ENCODE data around the gene TMEM86B.

TMEM86B gene, protein sequence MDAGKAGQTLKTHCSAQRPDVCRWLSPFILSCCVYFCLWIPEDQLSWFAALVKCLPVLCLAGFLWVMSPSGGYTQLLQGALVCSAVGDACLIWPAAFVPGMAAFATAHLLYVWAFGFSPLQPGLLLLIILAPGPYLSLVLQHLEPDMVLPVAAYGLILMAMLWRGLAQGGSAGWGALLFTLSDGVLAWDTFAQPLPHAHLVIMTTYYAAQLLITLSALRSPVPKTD

DNA sequence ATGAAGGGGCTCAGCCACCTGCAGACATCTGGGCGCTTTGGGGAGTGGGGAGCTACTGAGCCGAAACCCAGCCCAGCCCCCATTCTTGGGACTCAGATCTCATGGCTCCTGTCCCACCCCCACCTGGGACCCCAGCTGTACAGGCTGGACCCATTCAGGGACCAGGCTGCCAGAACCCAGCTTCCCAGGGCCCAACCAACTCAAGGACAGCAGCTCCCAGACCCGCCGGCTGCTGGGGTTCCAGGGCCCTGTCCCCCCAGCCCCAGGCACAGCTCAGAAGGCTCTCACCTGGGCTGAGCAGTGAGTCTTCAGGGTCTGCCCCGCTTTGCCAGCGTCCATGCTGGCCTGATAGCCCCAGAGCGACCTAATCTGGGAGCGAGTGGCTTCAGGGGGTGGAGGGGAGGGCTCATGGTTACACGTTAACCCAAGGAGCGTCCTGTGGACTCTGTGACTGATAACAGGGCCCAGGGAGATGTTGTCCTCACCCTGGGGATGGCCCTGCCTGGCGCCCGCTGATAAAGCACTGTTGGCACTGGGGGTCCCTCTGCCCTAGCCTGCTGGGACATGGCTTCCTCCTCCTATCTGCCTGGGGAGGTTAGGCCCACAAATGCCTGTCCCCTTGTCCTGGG, at the start of gene TMEM86B:
TSS of gene TMEM86B (minus strand) at position 361 of the 629 bp plus-strand sequence. CDS start at position 339, 22 bp downstream.
- no peak for DNase-seq

DNA sequence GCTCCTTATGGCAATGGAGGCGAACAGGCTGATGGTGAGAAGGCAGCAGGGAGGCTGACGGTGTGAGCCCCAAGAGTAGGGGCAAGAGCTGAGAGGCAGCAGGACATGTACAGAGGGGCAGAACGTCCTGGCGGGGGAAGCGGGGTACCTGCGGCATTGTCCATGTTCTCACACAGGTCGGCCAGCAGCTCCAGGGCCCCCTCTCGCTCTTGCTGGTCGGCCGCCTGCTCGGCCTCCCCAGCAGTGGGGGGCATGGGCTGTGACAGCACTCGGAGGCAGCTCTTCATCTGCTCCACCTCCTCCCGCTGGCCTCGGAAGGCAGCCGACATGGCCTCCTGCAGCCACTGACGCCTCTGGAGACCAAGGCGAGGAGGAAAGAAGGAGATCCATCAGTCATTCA, 48.9 kb upstream of the TMEM86B start:
- no peak for DNase-seq

DNA sequence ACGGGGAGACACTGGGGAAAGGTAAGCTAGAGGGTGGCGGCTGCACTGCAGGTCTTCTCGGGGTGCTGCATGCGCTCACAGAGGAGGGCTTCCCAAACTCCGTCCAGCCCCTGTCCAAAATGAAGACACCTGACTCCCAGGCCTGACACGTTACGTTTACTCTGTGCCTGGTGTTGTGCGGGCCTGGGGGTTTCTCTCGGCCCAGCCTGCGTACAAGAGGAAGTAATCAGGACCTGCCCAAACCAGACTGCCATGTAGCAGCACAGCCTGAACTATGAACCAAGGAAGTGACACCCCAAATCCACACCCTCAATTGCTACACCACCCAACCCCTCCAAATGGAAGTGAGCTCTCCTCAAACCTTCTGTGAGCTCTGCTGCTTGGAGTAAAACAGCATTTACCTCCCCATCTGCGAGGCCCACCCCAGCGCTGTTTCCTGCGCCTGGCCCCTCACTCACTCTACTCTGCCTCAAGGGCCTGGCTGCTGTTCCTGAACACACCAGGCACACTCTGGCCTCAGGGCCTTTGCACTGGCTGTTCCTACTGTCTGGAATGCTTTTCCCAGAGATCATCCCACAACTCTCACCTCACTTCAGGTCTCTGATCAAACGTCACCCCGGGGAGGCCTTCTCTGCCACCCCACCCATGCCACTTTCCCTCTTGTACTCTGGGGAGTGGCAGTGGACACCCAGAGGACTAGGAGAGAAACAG, 48.3 kb upstream of the TMEM86B start:
- DNase-seq = no peak

DNA sequence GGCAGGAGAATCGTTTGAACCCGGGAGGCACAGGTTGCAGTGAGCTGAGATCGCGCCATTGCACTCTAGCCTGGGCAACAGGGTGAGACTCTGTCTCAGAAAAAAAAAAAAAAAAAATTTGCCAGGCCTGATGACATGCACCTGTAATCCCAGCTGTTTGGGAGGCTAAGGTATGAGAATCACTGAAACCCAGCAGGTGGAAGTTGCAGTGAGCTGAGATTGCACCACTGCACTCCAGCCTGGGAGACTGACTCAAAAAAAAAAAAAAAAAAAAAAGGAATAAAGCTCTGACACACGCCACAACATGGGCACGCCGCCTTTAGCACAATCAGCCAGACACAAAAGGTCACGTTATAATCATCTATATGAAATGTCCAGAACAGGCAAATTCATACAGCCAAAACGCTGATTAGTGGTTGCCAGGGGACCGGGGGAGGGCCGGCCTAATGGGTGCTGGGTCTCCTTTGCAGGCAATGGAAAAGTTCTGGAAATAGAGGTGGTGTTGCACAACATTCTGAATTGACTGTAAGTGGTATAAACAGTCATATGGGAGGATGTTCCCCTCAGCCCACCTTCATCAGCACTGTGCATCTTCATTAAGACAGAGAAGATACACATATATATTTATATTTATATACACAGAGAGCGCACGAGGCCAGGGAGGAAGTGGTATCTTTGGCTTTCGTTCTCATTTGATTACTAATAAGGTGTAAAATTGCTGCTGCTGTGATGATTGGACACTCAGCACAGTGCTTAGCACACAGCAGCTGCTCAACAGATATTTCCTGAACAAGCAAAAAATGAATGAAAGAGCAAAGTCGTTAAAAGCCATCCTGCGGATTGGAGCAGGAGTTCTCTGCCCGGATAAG, 47.5 kb upstream of the TMEM86B start:
- DNase-seq = no peak

DNA sequence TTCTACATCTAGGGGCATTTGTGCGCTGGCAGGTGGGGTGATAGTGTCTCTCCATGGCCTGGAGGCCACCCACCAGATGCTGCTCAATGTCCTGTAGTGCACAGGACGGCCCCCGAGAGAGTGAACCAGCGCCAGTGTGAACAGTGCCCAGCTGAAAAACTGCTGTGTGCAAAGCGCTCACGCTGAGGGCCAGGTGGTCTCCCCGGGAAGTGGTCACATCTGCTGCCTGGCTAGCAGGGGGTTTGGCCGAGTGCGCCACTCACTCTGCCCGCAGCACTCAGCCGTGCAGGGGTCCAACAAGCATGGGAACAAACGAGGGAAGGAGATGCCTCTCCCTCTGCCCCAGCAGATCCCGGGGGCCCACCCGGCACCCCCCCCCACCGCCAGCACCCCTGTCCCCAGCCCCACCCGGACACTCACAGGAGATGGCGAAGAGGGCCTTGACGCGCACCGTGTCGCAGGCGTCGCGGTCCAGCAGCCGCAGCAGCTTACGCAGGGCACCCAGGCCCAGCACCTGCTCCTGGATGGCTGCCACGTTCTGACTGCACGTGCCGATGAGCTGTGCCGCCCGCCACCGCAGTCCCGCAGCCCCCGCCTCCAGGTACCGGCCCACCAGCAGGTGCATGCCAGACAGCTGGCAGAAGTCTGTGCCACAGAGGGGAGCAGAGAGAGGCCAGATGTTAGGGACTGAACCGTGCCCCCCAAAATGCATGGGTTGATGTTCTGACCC, 45.6 kb upstream of the TMEM86B start:
- no peak for DNase-seq

DNA sequence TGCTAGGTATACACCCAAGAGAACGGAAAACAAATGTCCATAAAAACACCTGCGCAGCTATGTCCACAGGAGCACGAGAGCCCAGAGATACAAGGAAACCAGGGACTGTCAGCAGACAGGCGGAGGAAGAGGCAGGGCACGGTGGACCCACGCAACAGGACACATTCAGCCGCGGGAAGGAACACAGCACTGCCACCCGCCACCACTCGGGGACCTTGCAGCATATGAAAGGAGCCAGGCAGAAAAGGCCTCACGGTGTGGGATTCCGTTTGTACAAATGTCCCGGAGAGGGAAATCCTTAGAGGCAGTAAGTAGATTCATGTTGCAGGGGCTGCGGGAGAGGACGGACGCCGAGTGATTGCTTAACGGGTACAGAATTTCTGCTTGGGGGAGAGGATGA, 43.6 kb upstream of the TMEM86B start:
- no peak for DNase-seq

DNA sequence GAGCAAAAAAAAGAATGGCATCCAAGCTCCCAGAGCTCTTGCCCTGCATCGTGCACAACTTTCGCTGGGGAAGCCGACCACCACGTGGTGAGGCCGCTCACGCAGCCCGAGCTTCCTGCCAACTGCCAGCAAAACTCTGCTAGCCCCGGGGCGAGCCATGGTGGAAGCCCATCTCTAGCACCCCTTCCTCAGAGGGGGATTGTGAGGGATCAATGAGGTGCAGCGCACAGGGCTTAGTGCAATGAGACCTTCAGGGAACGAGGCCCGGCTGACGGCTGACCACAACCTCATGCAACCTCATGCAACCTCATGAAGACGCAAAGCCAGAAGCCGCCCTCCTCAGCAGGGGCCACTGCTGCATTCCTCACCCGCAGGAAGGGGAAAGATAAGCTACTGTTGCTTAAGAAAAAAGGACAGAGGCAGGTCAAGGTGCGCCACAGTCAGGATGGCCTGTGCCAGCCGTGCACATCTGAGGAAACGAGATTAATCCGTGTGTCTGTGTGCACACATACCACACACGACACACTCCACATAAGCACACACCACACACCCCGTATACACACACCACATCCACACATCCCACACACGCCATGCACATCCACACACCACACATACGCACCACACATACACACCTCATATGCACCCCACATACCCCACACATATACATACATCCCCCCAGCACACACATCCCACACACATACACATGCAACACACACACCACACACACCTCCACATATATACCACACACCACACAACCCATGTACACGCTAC, 41.8 kb upstream of the TMEM86B start:
- no peak for DNase-seq

DNA sequence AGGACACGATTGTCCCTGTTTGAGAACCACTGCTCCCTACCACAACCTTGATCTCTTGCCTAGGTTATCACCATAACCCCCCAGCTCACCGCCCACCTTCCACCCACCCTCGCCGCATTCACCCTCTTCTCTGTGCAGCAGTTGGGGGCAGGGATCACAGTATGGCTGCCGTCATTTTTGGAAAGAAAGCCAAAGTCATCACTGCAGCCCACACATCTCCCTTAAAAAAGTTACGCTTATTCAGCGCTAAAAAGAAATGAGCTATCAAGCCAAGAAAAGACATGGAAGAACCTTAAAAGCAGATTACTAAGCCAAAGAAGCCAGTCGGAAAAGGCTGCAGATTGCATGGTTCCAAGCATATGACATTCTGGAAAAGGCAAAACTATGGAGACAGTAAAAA, 40.7 kb upstream of the TMEM86B start:
- no peak for DNase-seq

DNA sequence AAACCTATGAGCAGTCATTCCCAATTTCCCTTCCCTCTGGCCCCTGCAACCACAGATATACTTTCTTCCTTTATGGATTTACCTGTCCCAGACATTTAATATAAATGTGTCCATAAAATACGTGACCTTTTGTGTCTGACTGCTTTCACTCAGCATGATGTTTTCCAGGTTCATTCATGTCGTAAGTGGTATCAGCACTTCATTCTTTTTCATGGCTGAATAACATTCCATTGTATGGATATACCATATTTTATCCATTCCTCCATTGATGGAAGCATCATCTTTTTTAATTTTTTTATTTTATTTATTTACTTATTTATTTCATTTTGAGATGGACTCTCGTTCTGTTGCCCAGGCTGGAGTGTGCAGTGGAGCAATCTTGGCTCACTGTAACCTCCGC, 38.3 kb upstream of the TMEM86B start:
- no peak for DNase-seq

DNA sequence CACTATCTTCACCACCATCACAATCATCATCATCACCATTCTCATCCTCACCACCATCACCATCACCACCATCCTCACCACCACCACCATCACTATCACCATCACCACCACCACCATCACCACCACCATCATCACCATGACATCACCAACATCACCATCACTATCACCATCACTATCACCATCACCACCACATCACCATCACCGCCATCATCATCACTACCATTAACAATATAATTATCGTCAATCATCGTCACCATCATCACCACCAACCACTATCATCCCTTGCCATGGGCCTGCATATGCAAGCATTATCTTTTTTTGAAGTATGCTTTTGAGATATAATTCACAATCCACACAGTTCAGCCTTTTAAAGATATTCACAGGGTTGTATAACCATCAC, 37.8 kb upstream of the TMEM86B start:
- DNase-seq = no peak

DNA sequence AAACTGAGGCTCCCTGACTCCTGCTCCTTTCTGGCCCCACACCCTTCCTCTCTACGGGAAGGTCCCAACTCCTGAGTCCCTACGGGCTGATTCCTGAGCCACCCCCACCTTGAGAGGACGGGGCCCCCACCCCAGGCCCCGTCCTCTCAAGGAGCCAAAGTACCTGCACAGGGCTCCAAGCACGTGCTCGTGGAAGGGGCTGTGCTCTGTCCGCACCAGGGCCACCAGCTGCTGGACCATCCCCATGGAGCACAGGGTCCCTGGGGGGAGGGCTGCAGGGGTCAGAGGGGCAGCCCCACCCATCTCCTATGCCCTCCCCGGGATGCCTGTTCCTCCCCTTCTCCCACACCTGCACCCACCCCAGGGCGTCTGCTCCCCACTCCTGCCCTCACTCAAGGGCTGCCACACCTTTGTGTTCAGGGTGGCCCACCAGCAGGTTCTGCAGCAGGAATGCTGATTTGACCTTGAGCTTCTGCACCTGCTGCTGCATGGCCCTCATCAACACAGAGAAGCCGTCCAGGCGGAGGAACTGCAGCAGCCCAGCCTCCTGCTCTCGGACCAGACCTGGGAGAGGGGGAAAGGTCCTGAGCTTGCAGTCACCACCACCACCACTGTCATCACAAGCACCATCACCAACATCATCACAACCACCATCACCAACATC, 37.3 kb upstream of the TMEM86B start:
- DNase-seq = no peak

DNA sequence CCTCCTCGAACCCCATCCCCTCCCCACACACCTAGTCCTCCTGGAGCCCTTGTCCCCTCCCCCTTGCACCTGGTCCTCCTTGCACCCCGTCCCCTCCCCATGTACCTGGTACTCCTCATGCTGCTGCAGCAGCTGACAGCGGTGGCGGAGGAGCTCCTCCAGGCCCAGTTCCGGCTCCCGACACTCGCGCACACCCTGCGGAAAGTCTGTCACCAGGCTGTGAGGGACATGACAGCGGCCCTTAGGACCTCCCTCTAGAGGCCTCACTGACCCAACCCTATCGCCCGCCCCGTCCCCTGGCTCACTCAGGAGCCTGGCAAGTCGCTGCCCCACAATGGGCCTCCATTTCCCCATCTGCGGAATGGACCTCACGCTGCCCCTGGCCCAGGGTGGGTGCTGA, 36.6 kb upstream of the TMEM86B start:
- DNase-seq = no peak

DNA sequence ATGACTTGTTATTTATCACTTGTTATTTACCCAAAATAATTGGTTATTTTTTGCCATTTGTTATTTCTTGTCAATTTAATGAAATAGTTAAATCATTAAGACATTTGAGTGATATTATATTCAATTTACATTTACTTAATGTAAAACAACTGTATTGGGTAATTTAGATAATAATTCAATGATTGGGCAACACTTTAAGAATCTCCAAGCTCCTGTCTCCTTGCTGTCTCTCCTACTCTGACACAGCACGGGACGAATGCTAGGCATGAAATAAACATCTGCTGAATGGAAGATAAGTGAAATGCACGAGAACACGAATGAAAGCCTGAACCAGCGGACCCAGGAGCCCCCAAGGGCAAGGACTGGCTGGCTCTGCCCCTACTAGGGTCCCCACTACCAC, 36.0 kb upstream of the TMEM86B start:
- no peak for DNase-seq

DNA sequence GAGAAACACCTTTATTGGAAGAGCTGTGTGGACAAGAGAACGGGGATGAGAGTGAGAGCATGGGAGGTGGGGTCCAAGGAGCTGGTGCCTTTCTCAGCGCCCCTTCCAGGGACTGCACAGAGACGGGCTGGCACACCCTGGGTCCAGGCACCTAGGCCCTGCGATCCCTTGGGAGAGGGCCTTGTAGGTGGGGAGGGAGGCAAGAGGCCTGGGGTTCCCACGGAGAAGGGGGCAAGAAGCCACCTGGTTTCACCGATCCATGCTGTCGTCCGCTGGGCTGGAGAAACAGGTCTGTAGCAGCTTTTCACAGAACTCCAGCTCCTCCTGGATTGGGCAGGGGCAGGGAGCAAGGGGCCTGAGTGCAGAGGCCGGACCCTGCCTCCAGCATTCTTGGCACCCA, 33.8 kb upstream of the TMEM86B start:
- DNase-seq = no peak

DNA sequence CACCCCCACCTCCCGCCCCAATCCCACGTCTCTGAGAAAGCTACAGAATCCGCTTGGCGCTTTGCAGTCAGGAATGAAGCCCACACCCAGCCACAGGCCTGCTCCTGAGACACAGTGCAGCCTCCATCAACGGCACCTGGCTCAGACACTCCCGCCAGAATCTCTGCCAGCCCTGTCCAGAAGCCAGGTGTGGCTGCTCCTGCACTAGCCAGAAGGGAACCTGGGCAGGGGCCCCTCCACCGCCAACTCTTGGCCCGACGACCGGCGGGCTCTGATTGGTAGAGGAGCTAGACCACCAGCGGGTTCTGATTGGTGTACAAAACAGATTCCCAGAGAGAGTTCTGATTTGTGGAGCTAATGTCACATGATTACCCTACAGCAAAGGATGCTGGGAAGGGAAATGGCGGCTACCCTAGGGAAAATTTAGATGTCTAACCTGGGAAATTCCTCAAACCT, 33.1 kb upstream of the TMEM86B start:
- no peak for DNase-seq

DNA sequence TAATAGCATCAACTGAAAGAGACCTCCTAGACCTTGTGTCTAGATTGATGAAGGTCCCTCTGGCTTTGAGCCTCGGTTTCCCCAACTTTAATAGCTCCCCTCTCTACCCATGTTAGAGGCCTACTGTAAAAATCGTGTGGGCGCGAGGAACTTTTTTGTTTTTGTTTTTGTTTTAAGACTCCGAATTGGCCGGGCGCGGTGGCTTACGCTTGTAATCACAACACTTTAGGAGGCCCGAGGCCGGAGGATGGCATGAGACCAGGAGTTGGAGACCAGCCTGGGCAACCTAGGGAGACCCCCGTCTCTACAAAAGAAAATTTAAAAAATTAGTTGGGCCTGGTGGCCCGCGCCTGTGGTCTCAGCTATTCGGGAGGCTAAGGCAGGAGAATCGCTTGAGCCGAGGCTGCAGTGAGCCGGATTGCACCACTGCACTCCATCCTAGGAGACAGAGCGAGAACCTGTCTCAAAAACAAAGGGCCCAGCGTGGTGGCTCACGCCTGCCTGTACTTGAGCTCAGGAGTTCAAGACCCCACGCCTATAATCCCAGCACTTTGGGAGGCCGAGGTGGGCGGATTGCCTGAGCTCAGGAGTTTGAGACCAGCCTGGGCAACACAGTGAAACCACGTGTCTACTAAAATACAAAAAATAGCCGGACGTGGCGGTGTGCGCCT, 31.1 kb upstream of the TMEM86B start:
- DNase-seq = no peak

DNA sequence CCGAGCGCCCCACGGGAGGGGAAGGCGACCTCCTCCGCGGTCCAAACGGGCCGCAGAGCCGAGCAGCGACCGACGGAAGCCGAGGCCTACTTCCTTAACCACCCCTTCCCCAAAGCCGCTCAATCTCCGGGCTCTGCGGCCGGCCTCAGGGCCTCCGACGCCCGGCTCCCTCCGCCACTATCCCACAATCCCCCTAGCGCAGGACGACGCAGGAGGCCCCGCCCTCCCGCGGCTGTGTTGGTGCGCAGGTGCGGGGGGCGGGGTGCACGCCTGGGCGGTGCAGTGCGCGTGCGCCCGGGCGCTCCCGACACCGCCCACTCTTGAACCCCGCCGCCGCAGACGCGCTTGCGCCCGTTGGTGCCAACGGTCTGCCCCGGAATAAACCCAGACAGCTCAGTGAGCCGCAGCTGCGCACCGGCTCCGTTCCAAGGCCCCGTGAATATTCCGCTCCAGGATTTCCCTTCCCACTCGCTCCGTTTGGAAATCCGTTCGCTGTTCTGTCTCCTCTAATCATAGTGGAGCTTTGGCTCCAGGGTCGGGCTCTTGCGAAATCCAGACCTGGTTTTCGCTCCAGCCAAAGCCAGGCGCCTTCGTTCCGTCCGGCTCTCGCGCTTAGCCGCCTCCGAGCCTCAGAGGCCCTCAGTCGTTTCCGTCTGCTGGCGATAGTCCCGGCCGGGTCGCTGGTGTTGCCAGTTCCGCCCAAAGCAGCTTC, 30.4 kb upstream of the TMEM86B start, which contains the start of gene PPP6R1:
TSS of gene PPP6R1 (minus strand) at position 190 of the 712 bp plus-strand sequence. CDS start 11,914 bp downstream, outside the sequence.
- peak; percentile 100 for DNase-seq

DNA sequence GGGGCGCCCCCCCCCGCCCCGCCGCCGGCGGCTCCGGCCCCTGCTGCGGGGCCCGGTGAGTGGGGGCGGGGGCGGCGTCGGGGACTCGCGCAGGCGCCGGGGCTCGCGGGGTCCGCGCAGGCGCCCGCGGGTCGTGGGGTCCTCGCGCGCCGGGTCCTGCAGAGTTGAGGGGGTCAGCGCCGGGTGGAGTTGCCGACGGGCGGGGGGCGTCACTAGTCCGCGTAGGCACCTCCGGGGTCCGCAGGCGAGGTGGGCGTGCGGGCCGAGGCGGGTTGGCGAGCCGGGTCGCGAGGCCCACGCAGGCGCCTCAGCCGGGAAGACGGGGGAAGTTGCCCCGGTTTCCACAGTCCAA, 29.9 kb upstream of the TMEM86B start:
- no peak for DNase-seq

DNA sequence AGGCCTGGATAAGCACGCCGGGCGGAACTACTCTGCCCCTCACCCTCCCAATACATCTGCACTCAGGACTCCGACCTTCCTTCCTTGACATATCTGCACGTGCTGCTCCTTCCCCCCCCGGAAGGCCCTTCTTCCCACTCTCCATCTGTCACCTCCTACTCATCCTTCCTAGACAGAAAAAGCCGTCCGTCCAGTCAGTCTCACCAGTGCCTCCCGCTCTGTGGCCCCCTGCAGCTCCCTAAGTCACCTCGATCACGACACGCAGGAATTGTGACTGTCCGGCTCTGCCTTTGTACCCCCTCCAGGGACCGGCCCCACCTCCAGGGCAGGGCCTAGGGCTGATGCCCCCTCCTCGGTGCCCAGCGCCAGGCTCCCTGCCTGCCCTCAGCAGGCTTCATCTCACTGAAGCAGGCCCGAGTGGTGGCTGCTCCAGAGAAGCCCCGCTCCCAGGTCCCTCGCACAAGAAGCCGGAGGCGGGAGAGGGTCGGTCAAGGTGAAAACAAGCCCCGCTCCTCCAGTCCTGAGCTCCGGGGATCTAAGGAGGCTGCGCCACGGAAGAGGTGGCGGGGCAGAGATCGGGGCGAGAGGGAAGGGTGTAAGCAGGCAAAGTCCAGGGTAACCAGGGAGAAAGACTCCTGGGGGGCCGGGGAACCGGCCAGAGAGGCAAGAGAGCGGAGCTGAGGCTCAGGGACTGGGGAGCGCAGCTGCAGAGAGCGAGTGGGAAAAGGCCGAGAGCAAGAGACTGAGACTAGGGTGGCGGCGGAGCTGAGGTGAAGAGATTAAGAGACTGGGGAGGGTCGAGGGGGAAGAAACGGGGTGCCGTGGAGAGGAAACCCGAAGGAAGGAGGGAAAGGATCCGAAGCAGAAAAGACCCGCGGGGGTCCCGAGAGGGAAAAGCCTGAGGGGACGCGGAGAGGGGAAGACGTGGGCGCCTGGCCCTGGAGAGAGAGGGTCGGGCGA, 29.2 kb upstream of the TMEM86B start:
- DNase-seq = peak; percentile 23
